GM12878 (cell line): ENCODE measurements around the gene PARVA. TPM values are rescaled to one million over a fixed set of nuclear protein-coding genes. Genes with fewer than 3 reads are reported as not detected.

Source experiments
- ATAC-seq: fragments of 200-7000 bp; cut with Tn5 transposase; 3 replicates; pipeline ENCODE4 v1.9.1; 2020; ENCODE audit warnings: mild to moderate bottlenecking, moderate library complexity
- BruUV-seq: library from RNA; stranded (reverse); fragments of 400-500 nt; replicated peaks from 2 replicates; lab custom pipeline; 2021; lab: Mats Ljungman, UMichigan
- CTCF ChIA-PET: fragments of 300-600 bp; sonication (Branson Sonifier 250); formaldehyde crosslinking; extraction: SDS; loops from one replicate; lab custom pipeline; 2021; ENCODE audit warnings: inconsistent platforms; lab: Yijun Ruan, JAX
- POLR2A ChIA-PET: fragments of 350-600 bp; formaldehyde crosslinking; extraction: SDS; loops from one replicate; lab custom pipeline; 2021; ENCODE audit warnings: inconsistent platforms; lab: Charles Lee
- RAD21 ChIA-PET: fragments of 300-600 bp; sonication (Branson Sonifier 250); formaldehyde crosslinking; loops from one replicate; lab custom pipeline; 2023; ENCODE audit warnings: antibody characterized with exemption; ENCODE audit not compliant: unreplicated experiment; lab: Charles Lee
- SMC1A ChIA-PET: fragments of 300-600 bp; sonication (Branson Sonifier 250); formaldehyde crosslinking; loops from one replicate; lab custom pipeline; 2023; ENCODE audit not compliant: unreplicated experiment, uncharacterized antibody; lab: Charles Lee
- DNase-seq: peaks from one replicate; pipeline ENCODE4 v3.0.0-alpha.2; 2011; ENCODE audit warnings: low read depth, low spot score
- FAIRE-seq: peaks from 3 replicates; lab custom pipeline; 2011; peaks lifted over from hg19 to GRCh38; lab: Jason Lieb, UNC
- H2AFZ ChIP-seq: 2 replicates; pipeline ENCODE4 v1.6.0; 2011; ENCODE audit warnings: low read depth, low read length, control low read depth; ENCODE audit not compliant: control insufficient read depth
- H3K27ac ChIP-seq: 2 replicates; pipeline ENCODE4 v1.5.1; 2011; ENCODE audit warnings: control low read depth; ENCODE audit not compliant: control insufficient read depth, insufficient read depth
- H3K27me3 ChIP-seq, 2 experiments: replicated peaks in 1 of 2; 2 replicates each; pipeline versions ENCODE4 v1.6.0 to v1.6.1; 2011; ENCODE audit warnings: low read length in 1 of 2; ENCODE audit not compliant: control insufficient read depth in 2 of 2, insufficient read depth in 2 of 2
- H3K36me3 ChIP-seq, 2 experiments: 2 replicates each; pipeline ENCODE4 v1.5.1; 2011; ENCODE audit warnings: low read length in 1 of 2; ENCODE audit not compliant: control insufficient read depth in 2 of 2, insufficient read depth in 2 of 2
- H3K4me1 ChIP-seq: 2 replicates; pipeline ENCODE4 v1.6.1; 2011; ENCODE audit warnings: mild to moderate bottlenecking, low read length, moderate library complexity, mixed read lengths; ENCODE audit not compliant: control insufficient read depth, insufficient read depth
- H3K4me2 ChIP-seq: 2 replicates; pipeline ENCODE4 v1.6.0; 2011; ENCODE audit warnings: control low read depth; ENCODE audit not compliant: control insufficient read depth, insufficient read depth
- H3K4me3 ChIP-seq: fragments of 200-600 bp; sonication (generic); 2 replicates; pipeline ENCODE4 v1.5.1; 2016
- H3K79me2 ChIP-seq: 2 replicates; pipeline ENCODE4 v1.6.0; 2011; ENCODE audit warnings: low read length; ENCODE audit not compliant: control insufficient read depth, insufficient read depth
- H3K9ac ChIP-seq: 2 replicates; pipeline ENCODE4 v1.8.0; 2011; ENCODE audit warnings: low read length, control low read depth, mixed read lengths; ENCODE audit not compliant: control insufficient read depth, insufficient read depth
- H3K9me3 ChIP-seq: replicated peaks from 3 replicates; pipeline ENCODE4 v1.5.1; 2011; ENCODE audit warnings: mild to moderate bottlenecking, low read length; ENCODE audit not compliant: control insufficient read depth, insufficient read depth
- H4K20me1 ChIP-seq: 2 replicates; pipeline ENCODE4 v1.6.0; 2011; ENCODE audit not compliant: control insufficient read depth, insufficient read depth
- BACH1 ChIP-seq: fragments of 450-650 bp; IDR thresholded peaks from 2 replicates; pipeline ENCODE4 v1.6.1; 2017; ENCODE audit warnings: mild to moderate bottlenecking, borderline replicate concordance
- BMI1 ChIP-seq: fragments of 450-650 bp; IDR thresholded peaks from 2 replicates; pipeline ENCODE4 v1.6.1; 2016; ENCODE audit warnings: mild to moderate bottlenecking, moderate library complexity, borderline replicate concordance
- CBFB ChIP-seq: IDR thresholded peaks from 2 replicates; pipeline ENCODE4 v1.6.1; 2016; ENCODE audit warnings: antibody characterized with exemption, low read depth
- ELK1 ChIP-seq: IDR thresholded peaks from 2 replicates; pipeline ENCODE4 v1.6.1; 2012; ENCODE audit warnings: low read depth, low read length, improper control_type of control experiment
- EP300 ChIP-seq, 2 experiments: fragments of 150-350 bp in 1 of 2; IDR thresholded peaks; 2 replicates each; pipeline ENCODE4 v1.6.1; 2011 to 2012; ENCODE audit warnings: low read depth in 2 of 2, low read length in 2 of 2, borderline replicate concordance in 1 of 2, improper control_type of control experiment in 1 of 2, inconsistent platforms in 1 of 2; ENCODE audit not compliant: control insufficient read depth in 1 of 2
- GATAD2B ChIP-seq: fragments of 450-650 bp; conservative IDR thresholded peaks from 2 replicates; pipeline ENCODE4 v1.6.1; 2017; ENCODE audit warnings: low read depth, mild to moderate bottlenecking, moderate library complexity
- IRF4 ChIP-seq: IDR thresholded peaks from 2 replicates; pipeline ENCODE4 v1.6.1; 2011; ENCODE audit warnings: low read depth, low read length
- JUND ChIP-seq: IDR thresholded peaks from 2 replicates; pipeline ENCODE4 v1.6.1; 2012; ENCODE audit warnings: low read depth, mild to moderate bottlenecking, low read length, improper control_type of control experiment, moderate library complexity
- MXI1 ChIP-seq: fragments of 150-350 bp; IDR thresholded peaks from 2 replicates; pipeline ENCODE4 v1.6.1; 2011; ENCODE audit warnings: low read depth, mild to moderate bottlenecking, inconsistent platforms, low read length, improper control_type of control experiment
- NBN ChIP-seq: fragments of 450-650 bp; IDR thresholded peaks from 2 replicates; pipeline ENCODE4 v1.6.1; 2016
- POLR2AphosphoS5 ChIP-seq: IDR thresholded peaks from 2 replicates; pipeline ENCODE4 v1.6.1; 2011; ENCODE audit warnings: mild to moderate bottlenecking, low read length, inconsistent platforms
- SP1 ChIP-seq: IDR thresholded peaks from one replicate; pipeline ENCODE4 v1.6.1; 2011; ENCODE audit warnings: low read depth, low read length
- SPI1 ChIP-seq: IDR thresholded peaks from 2 replicates; pipeline ENCODE4 v1.6.1; 2011; ENCODE audit warnings: low read depth, mild to moderate bottlenecking, low read length, moderate library complexity, borderline replicate concordance; ENCODE audit not compliant: insufficient read depth
- SREBF1 ChIP-seq: IDR thresholded peaks from 2 replicates; pipeline ENCODE4 v1.6.1; 2012; ENCODE audit warnings: mild to moderate bottlenecking, low read length
- ZBTB33 ChIP-seq: fragments of 450-650 bp; IDR thresholded peaks from 2 replicates; pipeline ENCODE4 v1.6.1; 2017; ENCODE audit warnings: mild to moderate bottlenecking
- ZNF207 ChIP-seq: fragments of 450-650 bp; IDR thresholded peaks from 2 replicates; pipeline ENCODE4 v1.6.1; 2014; ENCODE audit warnings: antibody characterized with exemption, mild to moderate bottlenecking, borderline replicate concordance
- ZNF24 ChIP-seq: fragments of 450-650 bp; IDR thresholded peaks from 2 replicates; pipeline ENCODE4 v1.6.1; 2017; ENCODE audit warnings: antibody characterized with exemption, mild to moderate bottlenecking
- WGBS: methylation state at CpG from one replicate; pipeline ENCODE4 v1.1.6; 2016; ENCODE audit warnings: low lambda C conversion rate; ENCODE audit not compliant: insufficient replicate concordance, insufficient coverage; ENCODE audit errors: missing lambda C conversion rate; 5-methylcytosine and 5-hydroxymethylcytosine counted together
- in situ Hi-C: fragments of 300-500 bp; cut with MboI; formaldehyde crosslinking; loops from 9 replicates; pipeline ENCODE4 v1.14.3; 2018; ENCODE audit warnings: mixed read lengths
- intact Hi-C: fragments of 100-400 bp; cut with micrococcal nuclease; formaldehyde crosslinking; loops from one replicate; pipeline ENCODE4 v1.14.2; 2022; ENCODE audit not compliant: unreplicated experiment
- polyA plus RNA-seq, 11 experiments: library from polyadenylated mRNA; depleted of rRNA in 4 of 11; unstranded in 6 of 11; stranded (reverse) in 5 of 11; fragments of >200 nt; fragmentation: Nextera tagmentation in 4 of 11; fragmentation: Illumina TruSeq in 1 of 11; extraction: Ambion mirVana in 4 of 11; extraction: Trizol in 1 of 11; gene quantifications; 1 replicate in 1 of 11; 2 replicates in 10 of 11; pipeline versions ENCODE4 v1.2.1 to v1.2.3, GENCODE V29; 2011 to 2016; ENCODE audit warnings: inconsistent platforms in 2 of 11, missing spikeins in 2 of 11, low read depth in 1 of 11
- total RNA-seq, 4 experiments: library from RNA; depleted of rRNA in 3 of 4; stranded (reverse); fragments of >200 nt in 3 of 4; fragmentation: Illumina TruSeq in 1 of 4; extraction: Trizol in 1 of 4; gene quantifications; 2 replicates each; pipeline versions ENCODE4 v1.2.1 to v1.2.3, GENCODE V29; 2013 to 2021

PARVA gene
- total and polyA plus RNA-seq, 10 of the 15 experiments (the other 5 are each of a cell fraction or from before 2014, with no cell fraction given), result 0.01 to 0.44 (median 0.03) TPM; not detected in 7

GRCh38 chr11:12460466-12460865 lies 83.1 kb downstream of the PARVA start (continued):
- no peak for TF ChIP-seq ZBTB33
- no peak for TF ChIP-seq NBN
- no peak for TF ChIP-seq SP1
- no peak for TF ChIP-seq SPI1

- no peak for FAIRE-seq
- DNase-seq, result no peak
- Histone ChIP-seq H4K20me1 (no peaks in the 10 kb centered on the region), H2AFZ (no peak overlapping the region), H3K4me1 (no peaks in the 10 kb centered on the region), H3K9me3 (no peaks in the 10 kb centered on the region), H3K27me3 (no peaks in the 10 kb centered on the region), H3K9ac (no peak overlapping the region), H3K4me2 (no peak overlapping the region), H3K79me2 (no peaks in the 10 kb centered on the region), H3K27ac (no peak overlapping the region), H3K4me3 (no peak overlapping the region), H3K36me3 (no peaks in the 10 kb centered on the region)
- RAD21 ChIA-PET, result no interaction called here
- no peak for ATAC-seq
- SMC1A ChIA-PET, result no interaction called here
- CTCF ChIA-PET, result no interaction called here
- POLR2A ChIA-PET, result no interaction called here
- WGBS, result 57% methylated on average over 5 of the region's 5 CpGs
- BruUV-seq, result no TSS peak
- in situ Hi-C loops, result no loop called here
- intact Hi-C loops, result no loop called here
- TF ChIP-seq ZBTB33 (no peak), IRF4 (no peak), BMI1 (no peak), ZNF207 (no peak), BACH1 (no peak), POLR2AphosphoS5 (no peak), GATAD2B (no peak), SPI1 (no peak), SREBF1 (no peak), ELK1 (no peak), EP300 (IDR thresholded peaks at IDR 0.05; ENCODE audit: borderline replicate concordance in 1 of 2, control insufficient read depth in 1 of 2, low read depth in 2 of 2, low read length in 2 of 2) (no peak), ZNF24 (no peak), JUND (no peak), CBFB (no peak), MXI1 (no peak)
Observed at GRCh38 chr11:12461516-12461915, 84.1 kb downstream of the PARVA start.
